Activated T-cell treated with anti-CD3 and anti-CD28 coated beads for 48 hours (primary cell): ENCODE results near the gene PTGR2.
"Not testable (repeated sequence)": the region's sequence is repeated elsewhere in the genome, so short reads cannot be mapped to it uniquely, and the experiment has no call there.

ENCODE experiments used
- DNase-seq: peaks from one replicate; pipeline ENCODE4 v3.0.0-alpha.2; 2020; ENCODE audit warnings: low read depth

The PTGR2 gene

DNA sequence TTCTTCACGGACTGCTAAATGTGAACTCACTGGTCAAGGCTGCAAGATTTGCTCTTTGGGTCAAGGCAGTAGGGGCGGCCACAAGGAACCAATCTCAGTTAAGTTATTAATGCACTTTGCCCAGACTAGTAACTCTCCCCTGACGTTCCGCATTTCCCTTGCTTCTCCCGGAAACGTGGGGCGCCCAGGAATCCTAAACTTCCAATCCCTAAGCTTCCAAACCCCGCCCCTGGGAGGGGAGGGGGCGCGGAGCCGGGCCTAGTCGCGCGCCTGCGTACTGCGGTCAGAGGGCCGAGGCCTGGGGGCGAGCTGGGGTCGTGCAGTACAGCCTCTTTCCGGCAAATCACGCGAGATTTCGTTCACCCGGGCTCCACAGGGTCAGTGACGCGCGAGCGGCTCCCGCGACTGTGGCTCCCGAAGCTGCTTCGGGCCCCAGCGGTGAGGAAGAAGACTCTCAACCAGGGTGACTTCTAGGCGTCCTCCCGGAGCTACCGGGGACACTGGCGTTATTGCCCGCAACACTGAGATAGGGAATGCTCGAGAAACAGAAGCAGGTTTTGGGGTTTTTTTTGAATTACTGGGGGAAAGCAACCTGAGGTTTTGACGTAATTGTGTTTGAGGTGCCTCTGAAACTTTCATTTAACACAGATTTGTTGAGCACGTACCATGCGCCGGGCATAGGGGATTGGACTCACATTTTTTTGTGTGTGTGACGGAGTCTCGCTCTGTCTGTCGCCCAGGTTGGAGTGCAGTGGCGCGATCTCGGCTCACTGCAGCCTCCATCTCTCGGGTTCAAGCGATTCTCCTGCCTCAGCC lies at the start of gene PTGR2:
Gene PTGR2 (plus strand): TSS at position 265 of the 816 bp plus-strand sequence. CDS start 7,032 bp downstream, outside the sequence.
- peak; percentile 83 for DNase-seq

- DNase-seq = no peak
Measured at GRCh38 chr14:73802431-73803188, 49.0 kb upstream of the PTGR2 start.

DNA sequence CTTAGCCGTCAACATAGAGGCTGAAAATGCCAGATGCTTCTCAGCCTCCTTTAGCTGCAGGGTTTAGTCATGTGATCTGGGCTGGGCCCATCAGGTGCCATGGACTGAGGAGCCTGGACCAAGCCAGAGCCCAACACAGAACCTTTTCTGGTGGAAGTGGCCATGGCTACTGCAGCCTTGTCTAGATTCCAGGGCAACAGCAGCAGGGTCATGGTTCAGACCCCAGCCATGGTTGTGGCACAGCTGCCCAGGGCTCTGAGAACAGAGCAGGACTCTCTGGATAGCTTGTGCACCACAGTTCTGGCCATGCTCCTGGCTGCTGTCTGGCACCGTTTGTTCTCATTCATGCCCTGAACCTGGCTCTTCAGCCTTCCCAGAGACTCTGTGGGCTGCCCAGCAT lies 47.0 kb upstream of the PTGR2 start:
- DNase-seq = no peak

DNA sequence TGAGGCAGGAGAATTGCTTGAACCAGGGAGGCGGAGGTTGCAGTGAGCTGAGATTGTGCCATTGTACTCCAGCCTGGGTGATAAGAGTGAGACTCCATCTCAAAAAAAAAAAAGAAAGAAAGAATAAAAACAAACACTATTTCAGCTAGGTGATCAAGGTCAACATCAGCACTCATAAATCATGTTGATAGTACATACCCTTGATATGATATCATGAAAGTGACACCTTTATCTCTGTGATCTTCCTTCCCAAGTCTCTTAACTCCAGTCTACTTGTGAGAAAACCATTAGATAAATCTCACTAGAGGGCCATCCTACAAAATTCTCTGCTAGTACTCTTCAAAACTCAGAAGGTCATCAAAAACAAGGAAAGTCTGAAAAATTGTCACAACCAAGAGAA lies 44.2 kb upstream of the PTGR2 start:
- no peak for DNase-seq

- no peak for DNase-seq
Measured at GRCh38 chr14:73809391-73809790, 42.2 kb upstream of the PTGR2 start.

- no peak for DNase-seq
Measured at GRCh38 chr14:73810478-73811163, 41.0 kb upstream of the PTGR2 start.

GRCh38 chr14:73811164-73811503 lies 40.5 kb upstream of the PTGR2 start:
- DNase-seq = no peak

- DNase-seq = no peak
Measured at GRCh38 chr14:73814153-73814552, 37.5 kb upstream of the PTGR2 start.

GRCh38 chr14:73815849-73816248 lies 35.8 kb upstream of the PTGR2 start:
- DNase-seq = no peak

GRCh38 chr14:73816393-73816816 lies 35.2 kb upstream of the PTGR2 start:
- DNase-seq = no peak

DNA sequence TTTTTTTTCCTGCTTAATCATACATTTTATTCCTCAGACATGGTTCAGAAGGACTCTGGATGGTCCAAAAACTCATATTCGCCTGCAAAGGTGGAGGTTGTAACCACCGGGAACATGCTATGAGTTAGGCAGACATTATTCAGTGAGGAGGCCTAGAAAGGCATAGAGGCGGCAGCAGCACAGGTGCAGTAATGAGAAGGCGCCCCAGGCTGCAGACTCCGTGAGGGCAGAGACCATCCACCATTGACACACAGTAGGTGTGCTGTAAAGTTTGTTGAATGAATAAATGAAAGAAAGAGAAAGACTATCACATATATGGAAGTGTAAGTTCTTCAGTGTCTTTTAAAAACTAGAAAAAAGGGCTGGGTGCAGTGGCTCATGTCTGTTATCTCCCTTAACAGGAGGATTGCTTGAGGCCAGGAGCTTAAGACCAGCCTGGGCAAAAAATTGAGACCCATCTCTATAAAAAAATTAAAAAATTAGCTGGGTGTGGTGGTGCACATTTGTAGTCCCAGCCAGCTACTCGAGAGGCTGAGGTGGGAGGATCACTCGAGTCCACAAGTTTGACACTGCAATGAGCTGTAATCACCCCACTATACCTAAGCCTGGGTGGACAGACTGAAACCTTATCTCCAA lies 34.5 kb upstream of the PTGR2 start:
- DNase-seq = no peak

GRCh38 chr14:73818821-73819220 lies 32.8 kb upstream of the PTGR2 start:
- DNase-seq = no peak

- DNase-seq = no peak
Measured at GRCh38 chr14:73820631-73821030, 31.0 kb upstream of the PTGR2 start.

- no peak for DNase-seq
Measured at GRCh38 chr14:73823339-73823885, 28.2 kb upstream of the PTGR2 start.

DNA sequence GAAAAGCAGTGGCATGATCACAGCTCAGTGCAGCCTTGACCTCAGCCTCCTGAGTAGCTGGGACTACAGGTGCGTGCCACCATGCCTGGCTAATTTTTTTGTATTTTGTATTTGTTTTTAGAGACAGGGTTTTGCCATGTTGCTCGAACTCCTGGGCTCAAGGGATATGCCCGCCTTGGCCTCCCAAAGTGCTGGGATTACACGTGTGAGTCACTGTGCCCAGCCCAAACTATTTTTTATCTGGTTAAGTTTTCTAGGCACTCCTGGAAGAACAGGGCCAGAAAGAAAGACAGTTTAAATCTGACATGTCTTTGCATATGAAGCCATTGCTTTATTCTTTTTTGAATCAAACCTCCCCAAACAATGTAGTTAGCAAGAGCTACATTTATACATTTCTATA lies 27.5 kb upstream of the PTGR2 start:
- DNase-seq = no peak

DNA sequence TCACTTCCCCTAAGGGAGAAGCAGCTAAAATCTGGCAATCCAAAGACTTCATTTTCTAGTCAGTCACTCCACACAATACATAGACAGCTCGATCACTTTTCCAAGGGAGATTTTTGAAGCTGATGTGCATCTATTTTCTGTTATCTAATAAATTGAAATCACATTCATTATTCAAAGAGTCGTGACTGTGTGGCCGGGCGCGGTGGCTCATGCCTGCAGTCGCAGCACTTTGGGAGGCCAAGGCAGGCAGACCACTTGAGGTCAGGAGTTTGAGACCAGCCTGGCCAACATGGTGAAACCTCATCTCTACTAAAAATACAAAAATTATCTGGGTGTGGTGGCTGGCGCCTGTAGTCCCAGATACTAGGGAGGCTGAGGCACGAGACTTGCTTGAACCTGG lies 27.1 kb upstream of the PTGR2 start:
- DNase-seq = no peak

DNA sequence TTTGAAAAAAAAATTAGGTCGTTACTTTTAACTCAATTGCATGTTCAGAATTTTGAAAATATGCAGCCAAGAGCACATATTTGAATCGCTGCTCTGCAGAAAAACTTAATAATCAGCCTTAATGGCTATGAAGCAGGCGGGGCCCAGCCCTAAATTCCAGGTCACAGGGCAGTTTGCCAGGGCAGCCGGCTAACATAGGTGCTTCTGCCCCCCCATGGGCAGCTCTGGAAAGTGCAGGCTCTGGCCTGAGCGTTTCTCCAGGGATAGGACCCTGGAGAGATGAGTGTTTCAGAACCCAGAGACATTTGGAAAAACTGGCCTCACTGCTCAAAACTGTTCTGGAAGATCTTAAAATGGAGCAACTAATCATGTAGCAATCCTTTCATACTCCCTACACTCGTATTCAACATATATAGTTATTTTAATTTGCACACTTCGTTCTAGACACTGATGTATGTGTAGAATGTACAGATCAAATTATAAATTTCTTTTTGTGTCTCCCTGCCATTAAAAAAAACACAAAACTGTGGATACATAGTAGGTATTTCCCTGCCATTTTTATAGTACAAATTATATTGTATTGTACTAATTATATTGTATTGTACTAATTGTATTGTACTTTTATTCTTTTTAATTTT lies 26.0 kb upstream of the PTGR2 start:
- peak; percentile 77 for DNase-seq

GRCh38 chr14:73827190-73827589 lies 24.4 kb upstream of the PTGR2 start:
- DNase-seq = not testable (repeated sequence)

- DNase-seq = no peak
Measured at GRCh38 chr14:73829071-73829470, 22.6 kb upstream of the PTGR2 start.

DNA sequence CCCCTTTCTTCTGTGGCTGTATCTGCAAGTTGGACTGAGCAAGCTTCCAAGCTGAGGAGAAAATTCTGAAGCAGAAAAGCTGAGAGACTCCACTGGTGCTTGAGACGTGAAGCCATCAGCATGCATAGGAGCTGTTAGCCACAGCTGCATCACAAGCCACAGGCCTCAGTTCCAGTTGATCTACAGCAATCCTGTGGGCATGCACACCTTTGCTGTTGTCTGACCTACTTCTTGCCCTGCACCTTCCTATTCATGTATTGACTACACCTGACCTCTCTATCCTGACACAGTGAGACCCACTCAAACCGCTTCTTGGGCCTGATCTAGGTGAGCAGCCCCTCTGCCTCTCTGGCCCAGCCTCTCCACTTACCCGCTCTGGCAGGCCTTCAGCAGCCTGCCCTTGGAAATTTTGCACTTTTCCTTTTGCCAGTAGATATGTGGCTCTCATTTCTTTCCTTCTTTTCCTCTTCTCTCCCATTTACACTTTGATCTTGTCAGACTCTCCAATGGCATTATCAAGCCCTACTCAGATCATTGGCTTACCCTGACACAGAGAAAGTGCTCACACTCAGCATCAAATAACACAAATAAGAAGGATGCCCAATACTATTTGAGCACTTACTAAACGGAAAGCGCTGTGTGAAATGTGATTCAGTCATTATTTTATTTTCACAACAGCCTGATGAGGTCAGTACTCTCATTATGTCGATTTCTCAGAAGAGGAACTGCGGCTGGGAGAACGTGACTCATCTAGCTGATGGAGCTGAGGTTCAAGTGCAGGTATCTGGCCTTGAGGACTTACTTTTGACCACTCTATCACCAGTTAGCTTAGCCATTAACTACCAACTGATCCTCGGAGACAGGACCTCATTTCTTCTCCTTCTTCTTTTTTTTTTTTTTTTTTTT lies 21.9 kb upstream of the PTGR2 start:
- peak; percentile 30 for DNase-seq

DNA sequence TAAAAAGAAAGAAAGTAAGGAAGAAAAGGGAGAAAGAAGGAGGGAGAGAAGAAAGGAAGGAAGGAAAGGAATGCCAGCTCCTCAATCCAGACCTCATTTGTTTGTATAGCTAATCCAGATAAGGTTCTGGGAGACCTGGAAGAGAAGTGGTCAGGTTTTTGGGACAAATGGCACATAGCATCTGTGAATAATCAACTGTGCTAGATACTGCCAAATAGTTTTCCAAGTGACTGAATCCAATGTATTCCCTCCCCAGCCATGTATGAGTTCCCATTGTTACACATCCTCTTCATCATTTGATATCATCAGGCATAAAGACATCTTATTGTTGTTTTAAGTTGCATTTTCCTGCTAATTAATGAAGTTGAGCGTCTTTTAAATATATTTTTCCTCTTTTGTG lies 18.6 kb upstream of the PTGR2 start:
- DNase-seq = no peak
